Muscle of leg (tissue), 11 donors: ENCODE data around the gene NEU2. TPM values are rescaled to one million over a fixed set of nuclear protein-coding genes. Genes with fewer than 3 reads are reported as not detected.
"Not testable (repeated sequence)": the region's sequence is repeated elsewhere in the genome, so short reads cannot be mapped to it uniquely, and the experiment has no call there.

ENCODE experiments used
- DNase-seq: peaks from one replicate; pipeline ENCODE4 v3.0.0; 2013
- H3K27ac ChIP-seq: one replicate; pipeline ENCODE4 v1.5.1; 2013; ENCODE audit warnings: mild to moderate bottlenecking, low read length, control low read depth
- H3K27me3 ChIP-seq: one replicate; pipeline ENCODE4 v1.6.1; 2013; ENCODE audit warnings: low read length; ENCODE audit not compliant: control insufficient read depth, insufficient read depth
- H3K36me3 ChIP-seq: one replicate; pipeline ENCODE4 v1.6.1; 2013; ENCODE audit warnings: low read length; ENCODE audit not compliant: control insufficient read depth, insufficient read depth
- H3K4me1 ChIP-seq: one replicate; pipeline ENCODE4 v1.6.1; 2013; ENCODE audit warnings: low read length; ENCODE audit not compliant: control insufficient read depth, insufficient read depth
- H3K4me3 ChIP-seq: one replicate; pipeline ENCODE4 v1.5.1; 2013; ENCODE audit warnings: low read length, control low read depth
- H3K9me3 ChIP-seq: replicated peaks from 2 replicates; pipeline ENCODE4 v1.6.1; 2013; ENCODE audit warnings: low read depth, low read length; ENCODE audit not compliant: control insufficient read depth
- WGBS: methylation state at CpG from one replicate; pipeline ENCODE4 v1.1.5; 2013; ENCODE audit warnings: missing lambda C conversion rate; ENCODE audit not compliant: insufficient coverage; 5-methylcytosine and 5-hydroxymethylcytosine counted together
- polyA plus RNA-seq, 8 donors: library from polyadenylated mRNA; unstranded; fragments of 120-200 nt; gene quantifications; one replicate each; pipeline versions ENCODE4 v1.2.1 to v1.2.3, GENCODE V29; 2013; ENCODE audit warnings: inconsistent platforms in 1 of 8, low replicate concordance in 1 of 8; ENCODE audit not compliant: insufficient read length in 8 of 8, insufficient read depth in 1 of 8
- total RNA-seq: library from RNA; stranded (reverse); fragments of 120-200 nt; gene quantifications from one replicate; pipeline ENCODE4 v1.2.4, GENCODE V29; 2013

NEU2 gene
- total and polyA plus RNA-seq, 9 donors, result not detected

DNA sequence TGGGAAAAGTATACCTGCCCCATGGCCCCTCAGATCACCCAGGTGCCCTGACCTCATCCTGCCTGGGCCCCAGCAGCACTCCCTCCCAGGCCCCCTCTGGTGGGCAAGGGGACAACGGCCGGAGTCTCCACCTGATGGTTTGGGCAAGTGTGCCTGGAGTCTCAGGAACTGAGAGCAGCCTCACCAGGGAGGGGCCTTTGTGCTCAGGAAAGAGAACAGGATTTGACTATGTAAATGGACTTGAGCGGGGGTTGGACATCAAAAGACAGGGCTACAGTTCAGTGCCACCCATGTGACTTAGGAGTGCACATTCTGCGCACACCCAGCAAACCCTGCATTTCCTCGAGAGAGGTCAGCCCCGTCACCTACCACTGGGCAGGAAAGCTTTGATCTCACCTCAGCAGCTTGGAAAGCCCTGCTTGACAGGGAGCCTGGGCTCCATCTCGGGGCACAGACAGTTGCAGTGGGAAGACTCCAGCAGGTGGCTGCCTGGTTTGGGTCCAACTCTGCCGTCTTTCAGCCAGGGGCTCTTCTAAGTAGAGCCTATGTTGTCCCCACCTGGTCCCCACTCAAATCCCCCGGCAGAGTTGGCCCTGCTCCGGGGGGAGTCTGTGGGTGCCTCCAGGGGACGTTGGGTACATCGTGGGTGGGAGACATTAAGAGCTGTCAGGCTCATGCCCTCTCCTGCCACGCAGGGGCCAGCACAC is 30.9 kb downstream of the NEU2 start:
- H3K36me3 ChIP-seq, result no peaks in the 10 kb centered on the region
- peak overlapping the region; percentile 13 for H3K27ac ChIP-seq
- DNase-seq, result no peak
- H3K27me3 ChIP-seq, result no peaks in the 10 kb centered on the region
- WGBS, result 60% methylated on average over 11 of the region's 13 CpGs
- no peak overlapping the region for H3K4me3 ChIP-seq
- H3K9me3 ChIP-seq, result no peaks in the 10 kb centered on the region
- peaks cover 57% of the 10 kb centered on the region for H3K4me1 ChIP-seq

DNA sequence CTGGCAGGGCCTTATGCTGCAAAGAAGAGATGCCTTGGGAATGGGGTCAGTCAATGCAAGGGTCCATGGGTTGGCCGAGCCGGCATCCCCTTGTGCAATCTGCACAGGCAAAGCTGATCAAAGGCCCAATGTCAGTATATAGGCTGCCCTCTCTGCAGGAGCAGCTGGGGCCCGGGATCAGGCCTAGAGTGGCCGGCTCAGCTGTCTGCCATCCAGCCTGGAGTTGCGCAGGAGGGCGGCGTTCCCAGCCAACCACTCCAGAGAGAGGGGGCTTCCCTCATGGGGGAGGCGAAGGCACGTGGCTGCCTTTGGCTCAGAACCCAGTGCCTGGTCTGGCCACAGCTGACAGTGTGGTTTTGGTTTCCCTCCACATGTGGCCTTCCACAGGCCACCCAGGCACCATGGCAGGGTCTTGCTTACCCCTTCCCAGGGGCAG is 31.5 kb downstream of the NEU2 start:
- Histone ChIP-seq H3K36me3 (no peaks in the 10 kb centered on the region), H3K27ac (peak overlapping the region; percentile 13), H3K4me3 (no peak overlapping the region), H3K9me3 (no peaks in the 10 kb centered on the region), H3K4me1 (peaks cover 57% of the 10 kb centered on the region), H3K27me3 (no peaks in the 10 kb centered on the region)
- 78% methylated on average over 9 of the region's 9 CpGs for WGBS
- DNase-seq, result peak; percentile 72

DNA sequence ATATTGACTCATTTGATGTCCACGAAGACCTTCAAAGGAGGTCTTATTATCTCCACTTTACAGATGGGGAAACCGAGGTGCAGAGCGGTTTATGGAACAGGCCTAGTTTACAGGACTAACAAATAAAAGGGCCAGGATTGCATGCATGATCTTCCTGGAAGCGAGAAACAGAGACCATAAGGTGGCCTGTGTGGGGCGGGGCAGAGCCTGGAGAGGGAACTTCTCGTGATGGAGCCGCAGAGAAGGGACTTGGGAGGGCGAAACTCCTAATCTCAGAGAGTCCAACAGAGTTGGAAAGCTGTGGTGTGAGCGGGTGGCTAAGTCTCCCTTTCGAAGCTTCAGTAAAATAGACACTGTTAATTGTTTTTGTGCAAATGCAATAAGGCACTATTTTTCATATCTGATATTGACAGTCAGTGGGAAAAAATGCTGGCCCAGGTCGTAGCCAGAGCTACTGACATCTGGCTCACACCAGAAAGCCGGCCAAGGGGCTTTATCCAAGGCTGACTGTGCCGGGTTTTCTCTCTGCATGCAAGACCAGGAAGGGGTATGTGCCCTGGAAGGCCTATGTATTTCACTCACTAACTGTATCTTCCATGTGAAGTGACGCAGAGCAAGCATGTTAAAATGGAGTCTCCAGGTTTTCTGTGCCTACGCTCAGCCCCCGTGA is 32.2 kb downstream of the NEU2 start:
- H3K9me3 ChIP-seq, result no peaks in the 10 kb centered on the region
- no peak overlapping the region for H3K27ac ChIP-seq
- no peaks in the 10 kb centered on the region for H3K36me3 ChIP-seq
- no peak for DNase-seq
- 87% methylated on average over 13 of the region's 16 CpGs for WGBS
- peaks cover 51% of the 10 kb centered on the region for H3K4me1 ChIP-seq
- no peak overlapping the region for H3K4me3 ChIP-seq
- H3K27me3 ChIP-seq, result no peaks in the 10 kb centered on the region

DNA sequence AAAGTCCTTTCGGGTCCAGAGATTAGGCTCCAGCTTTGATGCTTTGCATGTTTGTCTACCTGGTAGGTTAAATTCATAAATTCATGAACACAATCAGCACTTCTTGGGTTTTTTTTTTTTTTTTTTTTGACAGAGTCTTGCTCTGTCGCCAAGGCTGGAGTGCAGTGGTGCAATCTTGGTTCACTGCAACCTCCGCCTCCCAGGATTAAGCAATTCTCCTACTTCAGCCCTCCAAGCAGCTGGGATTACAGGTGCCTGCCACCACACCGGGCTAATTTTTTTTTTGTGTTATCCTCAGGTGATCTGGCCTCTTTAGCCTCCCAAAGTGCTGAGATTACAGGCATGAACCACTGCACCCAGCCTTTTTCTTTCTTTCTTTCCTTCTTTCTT is 32.7 kb downstream of the NEU2 start:
- DNase-seq, H3K27me3 ChIP-seq, H3K36me3 ChIP-seq, H3K9me3 ChIP-seq, H3K27ac ChIP-seq, H3K4me3 ChIP-seq: not testable (repeated sequence)
- WGBS, result 83% methylated on average over 3 of the region's 4 CpGs
- peaks cover 47% of the 10 kb centered on the region for H3K4me1 ChIP-seq

DNA sequence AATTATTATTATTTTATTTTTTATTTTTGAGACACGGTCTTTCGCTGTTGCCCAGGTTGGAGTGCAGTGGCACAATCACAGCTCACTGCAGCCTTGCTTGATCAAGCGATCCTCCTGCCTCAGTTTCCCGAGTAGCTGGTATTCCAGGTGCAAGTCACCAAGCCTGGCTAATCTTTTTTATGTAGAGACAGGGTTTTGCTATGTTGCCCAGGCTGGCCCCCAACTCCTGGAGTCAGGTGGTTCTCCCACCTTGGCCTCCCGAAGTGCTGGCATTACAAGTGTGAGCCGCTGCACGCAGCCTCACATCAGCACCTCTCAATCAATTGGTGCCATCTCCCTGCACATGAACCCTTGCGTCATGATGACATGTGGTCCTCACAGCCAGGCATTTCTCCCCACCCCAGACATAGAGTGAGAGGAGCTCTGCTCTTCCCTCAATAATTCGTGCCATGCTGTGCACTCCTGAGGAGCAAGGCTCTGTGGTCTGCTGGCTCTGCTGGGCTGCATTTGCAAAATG is 33.5 kb downstream of the NEU2 start:
- no peaks in the 10 kb centered on the region for H3K9me3 ChIP-seq
- DNase-seq, result no peak
- H3K27me3 ChIP-seq, result no peaks in the 10 kb centered on the region
- H3K36me3 ChIP-seq, result no peaks in the 10 kb centered on the region
- H3K4me1 ChIP-seq, result peaks cover 39% of the 10 kb centered on the region
- no peak overlapping the region for H3K4me3 ChIP-seq
- WGBS, result 98% methylated on average over 4 of the region's 9 CpGs
- no peak overlapping the region for H3K27ac ChIP-seq

DNA sequence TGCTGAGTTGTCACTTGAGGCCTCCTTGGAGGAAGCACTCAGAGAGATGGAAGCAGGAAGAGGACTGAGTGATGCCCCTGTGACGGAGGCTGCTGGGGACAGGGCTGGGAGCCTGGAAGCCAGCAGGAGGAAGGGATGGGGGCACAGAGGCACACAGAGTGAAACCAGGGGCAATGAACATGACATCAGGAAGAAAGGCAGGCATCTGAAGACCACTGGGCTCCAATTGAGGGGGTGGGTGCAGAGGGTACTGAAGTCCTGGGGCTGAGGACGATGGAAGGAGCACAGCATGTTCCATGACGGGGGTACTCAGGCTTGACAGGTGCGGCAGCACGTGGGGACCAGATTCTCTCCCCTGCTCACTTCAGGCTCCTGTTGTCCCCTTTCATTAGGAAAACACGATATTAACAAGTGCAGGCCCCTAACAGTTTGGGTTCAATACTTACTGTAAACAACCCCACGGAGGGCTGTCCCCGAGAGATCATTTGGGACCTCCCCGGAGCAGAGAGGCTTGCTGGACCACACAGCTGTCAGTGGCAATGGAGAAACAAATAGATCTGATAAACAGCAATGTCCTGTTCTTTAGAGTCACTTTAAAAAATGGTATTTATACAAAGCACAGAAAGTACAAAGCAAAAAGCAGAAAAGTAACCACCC is 36.4 kb downstream of the NEU2 start:
- H3K27ac ChIP-seq, result no peak overlapping the region
- H3K27me3 ChIP-seq, result no peaks in the 10 kb centered on the region
- DNase-seq, result no peak
- 70% methylated on average over 5 of the region's 9 CpGs for WGBS
- no peaks in the 10 kb centered on the region for H3K9me3 ChIP-seq
- no peaks in the 10 kb centered on the region for H3K36me3 ChIP-seq
- H3K4me3 ChIP-seq, result no peak overlapping the region
- peaks cover 11% of the 10 kb centered on the region for H3K4me1 ChIP-seq

DNA sequence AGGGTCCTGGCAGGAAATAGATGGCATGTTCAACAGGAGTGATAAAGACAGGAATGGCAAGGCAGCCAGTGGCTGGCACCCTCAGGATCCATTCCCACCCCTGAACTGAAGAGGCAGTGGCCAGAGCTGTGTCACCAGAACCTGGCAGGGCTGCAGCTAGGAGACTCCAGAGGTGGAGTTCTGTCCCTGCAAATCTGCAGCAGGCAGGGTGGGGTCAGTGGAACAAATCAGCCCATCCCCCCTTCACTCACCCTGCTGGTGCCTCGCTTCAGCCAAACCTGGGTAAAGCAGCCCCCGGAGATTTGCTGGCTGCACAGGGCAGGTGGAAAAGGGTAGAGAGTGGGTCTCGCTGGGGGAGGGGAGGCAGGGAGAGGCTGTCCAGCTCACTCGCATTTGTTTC is 40.4 kb downstream of the NEU2 start:
- DNase-seq, result no peak
- Histone ChIP-seq H3K27me3 (peaks cover 3% of the 10 kb centered on the region), H3K36me3 (no peaks in the 10 kb centered on the region), H3K27ac (no peak overlapping the region), H3K9me3 (no peaks in the 10 kb centered on the region), H3K4me1 (peaks cover 8% of the 10 kb centered on the region), H3K4me3 (no peak overlapping the region)
- no CpG with 5 or more reads among the region's 4 CpGs for WGBS

DNA sequence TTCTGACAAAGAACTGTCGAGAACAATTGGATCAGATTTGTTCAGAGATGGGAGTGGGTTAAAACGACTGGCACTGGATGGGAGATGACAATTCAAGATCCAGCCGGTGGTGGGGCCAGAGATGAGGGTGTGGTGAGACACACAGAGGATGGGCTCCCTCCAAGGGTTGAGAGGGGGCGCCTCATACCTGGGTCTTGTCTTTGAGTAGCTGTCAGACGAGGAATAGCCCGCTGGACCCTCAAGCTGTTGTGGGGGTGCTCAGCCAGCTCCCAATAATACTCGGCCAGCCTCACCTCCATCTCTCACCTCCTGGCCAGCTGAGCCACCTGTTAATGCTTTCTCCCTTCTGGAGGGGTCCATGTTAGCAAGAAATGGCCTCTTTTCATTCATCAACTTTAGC is 41.6 kb downstream of the NEU2 start:
- 50% methylated on average over 2 of the region's 7 CpGs for WGBS
- H3K4me1 ChIP-seq, result peaks cover 8% of the 10 kb centered on the region

DNA sequence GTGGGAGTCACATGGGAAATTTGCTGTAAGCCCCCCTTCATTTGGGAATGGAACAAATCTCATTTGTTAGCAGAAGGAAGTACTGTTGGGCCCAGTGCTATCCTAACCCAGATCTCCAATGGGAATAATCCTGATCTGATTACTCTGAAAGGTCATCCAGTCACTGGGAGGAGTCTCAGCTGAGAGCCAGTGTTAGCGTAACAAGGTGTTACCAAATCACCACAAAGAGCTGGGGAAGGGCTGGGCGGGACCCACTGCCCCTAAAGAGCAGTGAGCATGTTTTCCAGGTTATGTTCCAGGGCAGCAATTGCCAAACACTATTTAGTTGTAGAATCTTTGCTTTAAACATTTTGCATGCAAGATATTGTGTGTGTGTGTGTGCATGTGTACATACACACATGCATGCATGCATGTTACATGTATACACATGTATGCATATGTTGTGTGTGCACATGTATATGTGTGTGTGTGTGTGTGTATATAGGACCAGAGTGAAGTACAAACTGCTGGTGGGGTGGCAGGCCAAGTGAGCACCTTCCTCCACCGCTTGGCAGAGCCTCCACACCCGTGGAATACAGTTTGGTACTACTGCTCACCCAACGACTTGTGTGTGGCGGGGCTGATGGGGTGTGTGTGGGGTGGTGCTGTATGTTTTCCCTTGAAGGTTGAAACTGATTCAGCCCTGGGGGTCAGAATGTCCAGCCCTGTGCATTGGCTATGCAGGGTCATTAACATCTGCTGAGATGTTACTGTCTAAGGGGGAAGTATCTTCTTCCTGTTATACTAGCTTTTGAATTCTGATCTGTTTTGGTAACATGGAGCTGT is 42.9 kb downstream of the NEU2 start:
- Histone ChIP-seq H3K4me1 (peaks cover 12% of the 10 kb centered on the region), H3K9me3 (no peaks in the 10 kb centered on the region), H3K27ac (no peak overlapping the region), H3K36me3 (no peaks in the 10 kb centered on the region), H3K27me3 (peaks cover 3% of the 10 kb centered on the region), H3K4me3 (no peak overlapping the region)
- 54% methylated on average over 4 of the region's 6 CpGs for WGBS
- no peak for DNase-seq

More for the DNA sequence above, 41.6 kb downstream of the NEU2 start:
- Histone ChIP-seq H3K36me3 (no peaks in the 10 kb centered on the region), H3K27me3 (peaks cover 3% of the 10 kb centered on the region), H3K27ac (no peak overlapping the region), H3K9me3 (no peaks in the 10 kb centered on the region), H3K4me3 (no peak overlapping the region)
- DNase-seq, result no peak
